GM12801 (cell line): ENCODE results near the gene MARCHF2.

Source experiments
- TF ChIP-seq, protein P1 (sequence below): IDR thresholded peaks from one replicate; pipeline ENCODE4 v1.5.1; 2011; ENCODE audit warnings: control low read depth; ENCODE audit not compliant: insufficient read length; ENCODE audit errors: extremely low read depth

Gene MARCHF2

DNA sequence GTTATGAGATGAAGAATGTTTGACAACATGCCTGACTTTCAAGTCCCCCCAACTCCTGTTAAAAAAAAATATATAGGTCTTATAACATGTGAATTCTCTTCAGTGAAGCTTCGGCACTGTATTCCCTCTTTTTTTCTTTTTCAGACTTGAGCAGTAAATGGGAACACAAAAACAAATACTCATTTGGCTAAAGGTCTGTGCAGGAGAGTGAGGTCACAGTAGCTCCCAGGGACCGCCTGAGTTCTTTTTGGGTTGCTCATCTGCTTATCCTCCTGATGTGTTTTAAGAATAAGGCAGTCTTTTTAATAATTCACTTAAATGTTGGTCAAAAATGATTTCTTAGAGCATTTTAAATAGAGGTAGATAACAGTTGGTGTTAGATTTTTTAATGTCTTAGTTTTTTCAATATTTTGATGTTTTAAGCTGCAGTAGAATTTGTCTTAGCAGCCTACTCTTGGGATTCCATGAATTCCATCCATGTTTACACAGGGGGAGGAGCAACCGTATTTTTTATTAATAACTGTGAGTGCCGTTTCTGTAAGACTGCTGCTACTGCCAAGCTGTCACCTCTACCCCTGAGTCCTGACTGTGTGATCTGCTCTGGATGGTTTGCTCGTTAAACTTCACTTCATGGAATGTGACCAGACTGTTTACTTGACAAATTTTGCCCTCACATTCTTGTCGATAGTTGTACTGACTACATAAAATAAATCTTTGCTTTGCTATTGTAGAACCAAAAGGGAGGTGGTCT, 46.6 kb downstream of the MARCHF2 start:
- TF ChIP-seq, protein P1, sequence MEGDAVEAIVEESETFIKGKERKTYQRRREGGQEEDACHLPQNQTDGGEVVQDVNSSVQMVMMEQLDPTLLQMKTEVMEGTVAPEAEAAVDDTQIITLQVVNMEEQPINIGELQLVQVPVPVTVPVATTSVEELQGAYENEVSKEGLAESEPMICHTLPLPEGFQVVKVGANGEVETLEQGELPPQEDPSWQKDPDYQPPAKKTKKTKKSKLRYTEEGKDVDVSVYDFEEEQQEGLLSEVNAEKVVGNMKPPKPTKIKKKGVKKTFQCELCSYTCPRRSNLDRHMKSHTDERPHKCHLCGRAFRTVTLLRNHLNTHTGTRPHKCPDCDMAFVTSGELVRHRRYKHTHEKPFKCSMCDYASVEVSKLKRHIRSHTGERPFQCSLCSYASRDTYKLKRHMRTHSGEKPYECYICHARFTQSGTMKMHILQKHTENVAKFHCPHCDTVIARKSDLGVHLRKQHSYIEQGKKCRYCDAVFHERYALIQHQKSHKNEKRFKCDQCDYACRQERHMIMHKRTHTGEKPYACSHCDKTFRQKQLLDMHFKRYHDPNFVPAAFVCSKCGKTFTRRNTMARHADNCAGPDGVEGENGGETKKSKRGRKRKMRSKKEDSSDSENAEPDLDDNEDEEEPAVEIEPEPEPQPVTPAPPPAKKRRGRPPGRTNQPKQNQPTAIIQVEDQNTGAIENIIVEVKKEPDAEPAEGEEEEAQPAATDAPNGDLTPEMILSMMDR, result no peak

DNA sequence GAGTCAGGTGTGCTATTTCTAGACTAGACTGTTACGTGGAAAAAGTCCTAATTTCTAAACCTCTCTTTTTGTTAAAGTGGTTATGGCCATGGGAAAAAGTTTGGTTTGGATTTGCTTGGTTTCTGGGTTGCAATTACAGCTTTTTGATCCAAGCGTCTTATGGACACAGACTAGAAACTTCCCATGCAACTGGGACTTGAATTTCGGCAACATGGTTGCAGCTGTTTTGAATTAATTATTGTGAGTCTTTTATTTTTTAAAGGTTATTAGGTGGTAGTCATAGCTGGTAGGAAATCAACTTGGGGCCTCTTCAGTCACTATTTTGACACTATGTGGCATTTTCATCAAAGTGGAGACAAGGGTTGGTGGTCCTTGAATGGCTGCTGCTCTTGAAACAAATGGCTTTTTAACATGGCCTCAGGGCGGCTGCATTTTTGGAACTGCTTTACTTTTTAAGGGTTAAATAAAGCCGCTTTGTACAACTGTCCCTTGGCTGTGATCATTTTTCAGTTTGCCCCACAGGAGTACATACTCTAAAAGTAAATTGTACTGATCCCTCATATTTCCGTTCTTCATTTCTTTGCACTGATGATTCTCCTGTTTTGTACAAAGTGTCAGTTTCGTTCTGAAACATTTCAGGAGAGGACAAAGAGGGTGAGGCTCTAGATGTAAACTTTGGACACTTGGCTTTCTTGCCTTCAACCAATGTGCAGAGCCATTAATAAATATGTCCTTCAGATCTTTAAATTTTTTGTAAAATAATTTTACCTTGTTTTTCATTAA, 47.6 kb downstream of the MARCHF2 start:
- TF ChIP-seq, protein P1, result no peak

DNA sequence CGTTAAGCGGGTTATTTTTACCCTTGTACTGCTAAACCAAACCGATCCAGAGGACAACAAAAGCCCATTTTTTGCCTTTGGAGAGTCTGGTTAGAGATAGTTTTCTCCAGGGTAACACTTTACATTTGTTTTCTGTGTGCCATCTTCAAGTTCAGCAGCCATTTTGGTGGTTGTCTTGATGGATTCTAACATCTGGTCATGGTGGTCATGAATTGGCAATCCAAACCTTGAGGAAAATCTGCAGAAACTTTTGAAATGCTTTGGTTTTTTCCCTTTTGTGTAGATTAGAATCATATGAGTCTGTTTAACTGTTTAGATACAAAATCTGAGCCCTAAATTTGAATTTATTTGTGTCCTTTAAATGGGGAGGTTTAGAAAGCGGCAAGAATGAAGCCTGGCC, 48.3 kb downstream of the MARCHF2 start:
- TF ChIP-seq, protein P1, result no peak

DNA sequence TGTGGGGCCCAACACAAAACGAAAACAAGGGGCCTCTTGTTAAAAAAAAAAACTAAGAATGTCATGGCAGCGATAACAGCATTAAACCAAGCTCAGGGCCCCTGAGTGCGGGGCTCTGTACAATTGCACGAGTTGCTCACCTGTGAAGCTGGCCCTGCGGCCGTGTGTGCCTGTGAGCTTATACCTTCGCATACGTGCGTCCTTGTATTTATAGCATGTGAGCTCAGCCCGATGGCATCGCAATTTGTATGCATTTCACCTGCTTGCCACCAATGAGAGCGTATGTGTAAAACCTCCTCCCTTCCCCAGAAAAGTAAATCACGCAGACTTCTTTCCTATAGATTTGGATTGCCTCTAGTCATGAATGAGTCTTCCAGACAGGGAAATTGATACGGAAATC, 48.8 kb downstream of the MARCHF2 start:
- TF ChIP-seq, protein P1, result no peak

DNA sequence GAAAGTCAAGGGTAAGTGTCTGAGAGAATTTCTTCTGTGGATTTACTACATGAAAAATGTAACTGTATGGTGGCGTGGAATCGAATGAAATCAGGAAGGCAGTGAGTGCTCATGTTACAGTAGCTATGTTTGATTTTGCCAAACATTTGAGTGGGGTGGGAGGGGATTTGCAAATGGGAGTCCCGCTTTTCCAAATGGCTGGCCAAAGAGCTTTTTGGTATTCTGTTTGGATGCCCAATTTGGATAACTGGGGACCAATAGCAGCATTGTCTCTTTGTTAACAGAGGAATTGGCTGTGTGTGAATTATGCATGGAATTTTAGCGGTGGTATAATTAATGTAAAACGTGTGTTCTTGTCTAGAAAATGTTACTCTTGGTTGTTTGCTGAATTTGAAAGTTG, 49.5 kb downstream of the MARCHF2 start:
- TF ChIP-seq, protein P1, result no peak

DNA sequence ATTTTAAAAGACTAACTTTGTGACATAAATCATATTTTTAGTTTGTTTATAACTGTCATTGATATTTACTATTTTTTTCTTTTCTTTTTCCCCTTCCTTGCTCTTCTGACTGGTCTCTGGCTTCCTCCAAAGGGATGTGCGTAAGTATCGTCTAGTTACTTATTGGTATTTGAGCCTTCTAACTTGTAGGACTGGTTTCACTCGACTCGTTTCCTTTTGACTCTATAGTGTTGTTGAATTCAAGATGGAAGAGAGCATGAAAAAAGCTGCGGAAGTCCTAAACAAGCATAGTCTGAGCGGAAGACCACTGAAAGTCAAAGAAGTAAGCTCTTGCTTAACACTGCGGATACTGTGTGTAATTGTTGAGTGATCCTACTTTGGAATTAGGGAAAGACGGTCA, 50.3 kb downstream of the MARCHF2 start:
- TF ChIP-seq, protein P1, result no peak

DNA sequence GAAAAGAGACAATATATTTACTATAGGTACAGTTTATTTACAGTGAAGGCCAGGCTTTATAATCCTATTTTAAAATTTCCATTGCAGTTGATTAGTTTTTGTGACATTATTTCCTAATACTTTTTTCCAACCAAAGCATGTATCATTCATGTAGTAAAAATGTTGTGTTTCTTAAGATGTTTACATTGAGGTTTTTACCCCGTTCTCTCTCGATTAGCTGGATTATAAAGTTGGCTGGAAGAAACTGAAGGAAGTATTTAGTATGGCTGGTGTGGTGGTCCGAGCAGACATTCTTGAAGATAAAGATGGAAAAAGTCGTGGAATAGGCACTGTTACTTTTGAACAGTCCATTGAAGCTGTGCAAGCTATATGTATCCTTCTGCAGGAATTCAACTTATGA, 52.9 kb downstream of the MARCHF2 start:
- TF ChIP-seq, protein P1, result no peak
